ENCODE data around the gene PPP1R36.
"Not testable (repeated sequence)": the region's sequence is repeated elsewhere in the genome, so short reads cannot be mapped to it uniquely, and the experiment has no call there.

The PPP1R36 gene

GRCh38 chr14:64625386-64626232 lies 75.8 kb downstream of the PPP1R36 start:
- TF ChIP-seq ZNF274 (IDR thresholded peaks at IDR 0.05; ENCODE audit: low read depth, low read length): no peak
- H3K4me3 ChIP-seq (ENCODE audit: low read length): no peak overlapping the region

GRCh38 chr14:64628940-64629408 lies 79.2 kb downstream of the PPP1R36 start:
- TF ChIP-seq ZNF274 (IDR thresholded peaks at IDR 0.05; ENCODE audit: low read depth, low read length): no peak
- no peak overlapping the region for H3K4me3 ChIP-seq (ENCODE audit: low read length)

GRCh38 chr14:64630778-64631177 lies 81.0 kb downstream of the PPP1R36 start:
- H3K4me3 ChIP-seq (ENCODE audit: low read length): no peak overlapping the region
- no peak for TF ChIP-seq ZNF274 (IDR thresholded peaks at IDR 0.05; ENCODE audit: low read depth, low read length)

GRCh38 chr14:64631222-64631621 lies 81.5 kb downstream of the PPP1R36 start:
- H3K4me3 ChIP-seq (ENCODE audit: low read length): not testable (repeated sequence)

- TF ChIP-seq ZNF274 (IDR thresholded peaks at IDR 0.05; ENCODE audit: low read depth, low read length): no peak
- no peak overlapping the region for H3K4me3 ChIP-seq (ENCODE audit: low read length)
Measured at GRCh38 chr14:64632056-64632455, 82.3 kb downstream of the PPP1R36 start.

GRCh38 chr14:64634558-64634957 lies 84.8 kb downstream of the PPP1R36 start:
- no peak for TF ChIP-seq ZNF274 (IDR thresholded peaks at IDR 0.05; ENCODE audit: low read depth, low read length)

GRCh38 chr14:64636208-64636979 lies 86.6 kb downstream of the PPP1R36 start:
- TF ChIP-seq ZNF274 (IDR thresholded peaks at IDR 0.05; ENCODE audit: low read depth, low read length): no peak
- no peak overlapping the region for H3K4me3 ChIP-seq (ENCODE audit: low read length)

More at GRCh38 chr14:64634558-64634957, 84.8 kb downstream of the PPP1R36 start:
- no peak overlapping the region for H3K4me3 ChIP-seq (ENCODE audit: low read length)

- no peak overlapping the region for H3K4me3 ChIP-seq (ENCODE audit: low read length)
Measured at GRCh38 chr14:64636980-64637429, 87.2 kb downstream of the PPP1R36 start.

GRCh38 chr14:64637735-64638473 lies 88.1 kb downstream of the PPP1R36 start:
- H3K4me3 ChIP-seq (ENCODE audit: low read length): no peak overlapping the region
- TF ChIP-seq ZNF274 (IDR thresholded peaks at IDR 0.05; ENCODE audit: low read depth, low read length): no peak

More at GRCh38 chr14:64636980-64637429, 87.2 kb downstream of the PPP1R36 start:
- no peak for TF ChIP-seq ZNF274 (IDR thresholded peaks at IDR 0.05; ENCODE audit: low read depth, low read length)

GRCh38 chr14:64638625-64639024 lies 88.9 kb downstream of the PPP1R36 start:
- H3K4me3 ChIP-seq (ENCODE audit: low read length): no peak overlapping the region

More at GRCh38 chr14:64638625-64639024, 88.9 kb downstream of the PPP1R36 start:
- no peak for TF ChIP-seq ZNF274 (IDR thresholded peaks at IDR 0.05; ENCODE audit: low read depth, low read length)

Data from GM08714 (cell line).